Cardiac muscle cell (in vitro differentiated cells and primary cell): ENCODE results near the gene TFAP2D. TPM values are rescaled to one million over a fixed set of nuclear protein-coding genes. Genes with fewer than 3 reads are reported as not detected.
A peak's percentile ranks its signal among the peaks of the same experiment; 100 is the strongest.

ENCODE experiments used
- DNase-seq, 2 donors: peaks; one replicate each; pipeline versions ENCODE4 v3.0.0 to v3.0.0-alpha.2; 2010 to 2017; ENCODE audit warnings: low read depth in 1 of 2, low spot score in 1 of 2
- H3K27ac ChIP-seq: fragments of 200-600 bp; sonication (generic); 2 replicates; pipeline ENCODE4 v1.5.1; 2016
- H3K27me3 ChIP-seq: fragments of 200-600 bp; sonication (generic); 2 replicates; pipeline ENCODE4 v1.6.0; 2016; ENCODE audit warnings: control low read depth
- H3K36me3 ChIP-seq: fragments of 200-600 bp; sonication (generic); 2 replicates; pipeline ENCODE4 v1.5.1; 2016; ENCODE audit warnings: control low read depth
- H3K4me1 ChIP-seq: fragments of 200-600 bp; sonication (generic); 2 replicates; pipeline ENCODE4 v1.8.1; 2017; ENCODE audit warnings: low read depth, mild to moderate bottlenecking, mixed run types
- H3K4me3 ChIP-seq: fragments of 200-600 bp; sonication (generic); 2 replicates; pipeline ENCODE4 v1.5.1; 2016; ENCODE audit warnings: mild to moderate bottlenecking
- H3K9me3 ChIP-seq: fragments of 200-600 bp; sonication (generic); 2 replicates; pipeline ENCODE4 v1.5.1; 2017; ENCODE audit warnings: low read depth, mild to moderate bottlenecking, control low read depth
- polyA plus RNA-seq: library from polyadenylated mRNA; unstranded; fragments of >200 nt; fragmentation: Nextera tagmentation; extraction: Ambion mirVana; gene quantifications from 2 replicates; pipeline ENCODE4 v1.2.1, GENCODE V29; 2016
- total RNA-seq: library from RNA; depleted of rRNA; stranded (reverse); fragments of >200 nt; gene quantifications from 2 replicates; pipeline ENCODE4 v1.2.3, GENCODE V29; 2016
- TF ChIP-seq, protein P1 (sequence below): IDR thresholded peaks from 2 replicates; pipeline ENCODE4 v1.5.1; 2012; ENCODE audit warnings: low read depth, mild to moderate bottlenecking, low read length

TFAP2D gene
- total and polyA plus RNA-seq, 2 experiments from 2014 or later, result not detected

DNA sequence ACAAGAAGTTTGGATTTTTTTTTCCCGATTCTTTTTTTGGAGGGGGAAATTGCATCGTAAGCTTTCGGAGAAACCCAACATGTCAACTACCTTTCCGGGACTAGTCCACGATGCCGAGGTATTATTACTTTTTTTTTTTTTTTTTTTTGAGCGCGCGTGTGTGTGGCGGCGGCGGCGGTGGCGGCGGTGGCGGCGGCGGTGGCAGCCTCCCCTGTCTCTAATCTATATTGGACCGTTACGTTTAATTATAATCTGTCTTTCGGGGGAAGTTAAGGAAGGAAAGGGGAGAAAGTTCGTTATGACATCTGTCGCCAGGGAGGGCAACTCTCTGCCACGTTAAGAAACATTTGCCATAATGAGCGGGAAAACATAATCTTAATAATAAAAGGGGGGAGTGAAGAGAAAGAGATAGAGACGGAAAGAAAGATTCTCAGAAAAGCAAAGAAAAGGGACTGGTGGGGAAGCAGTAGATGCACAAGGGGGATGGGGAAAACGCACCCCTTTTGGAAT lies 706 bp downstream of the TFAP2D start:
- Histone ChIP-seq H3K4me1 (peaks cover 2% of the 10 kb centered on the region), H3K27ac (no peak overlapping the region), H3K36me3 (no peaks in the 10 kb centered on the region), H3K4me3 (no peak overlapping the region), H3K27me3 (peaks cover 100% of the 10 kb centered on the region), H3K9me3 (no peaks in the 10 kb centered on the region)
- DNase-seq, result no peak
- TF ChIP-seq, protein P1, sequence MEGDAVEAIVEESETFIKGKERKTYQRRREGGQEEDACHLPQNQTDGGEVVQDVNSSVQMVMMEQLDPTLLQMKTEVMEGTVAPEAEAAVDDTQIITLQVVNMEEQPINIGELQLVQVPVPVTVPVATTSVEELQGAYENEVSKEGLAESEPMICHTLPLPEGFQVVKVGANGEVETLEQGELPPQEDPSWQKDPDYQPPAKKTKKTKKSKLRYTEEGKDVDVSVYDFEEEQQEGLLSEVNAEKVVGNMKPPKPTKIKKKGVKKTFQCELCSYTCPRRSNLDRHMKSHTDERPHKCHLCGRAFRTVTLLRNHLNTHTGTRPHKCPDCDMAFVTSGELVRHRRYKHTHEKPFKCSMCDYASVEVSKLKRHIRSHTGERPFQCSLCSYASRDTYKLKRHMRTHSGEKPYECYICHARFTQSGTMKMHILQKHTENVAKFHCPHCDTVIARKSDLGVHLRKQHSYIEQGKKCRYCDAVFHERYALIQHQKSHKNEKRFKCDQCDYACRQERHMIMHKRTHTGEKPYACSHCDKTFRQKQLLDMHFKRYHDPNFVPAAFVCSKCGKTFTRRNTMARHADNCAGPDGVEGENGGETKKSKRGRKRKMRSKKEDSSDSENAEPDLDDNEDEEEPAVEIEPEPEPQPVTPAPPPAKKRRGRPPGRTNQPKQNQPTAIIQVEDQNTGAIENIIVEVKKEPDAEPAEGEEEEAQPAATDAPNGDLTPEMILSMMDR, result no peak

DNA sequence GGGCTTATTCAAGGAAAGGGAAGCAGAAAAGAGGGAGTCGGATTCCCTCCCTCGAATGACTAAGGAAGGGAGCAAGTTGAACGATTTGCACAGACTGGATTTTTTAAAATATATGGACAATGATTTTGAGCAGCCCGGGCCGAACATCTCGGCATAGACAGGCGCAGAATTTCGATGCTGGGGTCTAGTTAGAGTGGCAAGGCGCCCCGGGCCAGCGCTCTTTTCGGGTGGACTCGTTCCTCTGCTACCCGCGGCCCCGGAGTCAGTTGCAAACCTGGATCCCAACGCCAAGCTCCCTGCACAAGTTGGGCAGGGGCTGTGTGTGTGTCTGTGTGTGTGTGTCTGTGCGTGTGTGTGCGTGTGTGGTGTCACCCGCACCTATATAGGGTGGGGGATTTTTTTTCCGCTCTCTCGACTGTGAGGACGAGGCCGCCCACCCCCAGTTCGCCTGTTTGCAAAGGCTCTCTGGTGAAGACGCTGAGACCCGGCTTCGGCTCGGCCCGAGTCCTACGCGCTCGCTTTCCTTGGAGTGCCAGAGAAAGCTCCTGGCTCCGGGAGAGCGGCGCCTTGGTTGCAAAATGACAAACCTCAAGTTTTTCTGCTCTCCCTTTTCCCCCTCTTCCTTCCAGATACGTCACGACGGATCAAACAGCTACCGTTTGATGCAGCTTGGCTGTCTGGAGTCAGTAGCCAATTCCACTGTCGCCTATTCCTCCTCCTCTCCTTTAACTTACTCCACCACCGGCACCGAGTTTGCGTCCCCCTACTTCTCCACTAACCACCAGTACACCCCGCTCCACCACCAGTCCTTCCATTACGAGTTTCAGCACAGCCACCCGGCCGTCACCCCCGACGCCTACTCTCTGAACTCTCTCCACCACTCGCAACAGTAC lies 1.4 kb downstream of the TFAP2D start:
- Histone ChIP-seq H3K27ac (no peak overlapping the region), H3K36me3 (no peaks in the 10 kb centered on the region), H3K4me3 (no peak overlapping the region), H3K4me1 (peaks cover 2% of the 10 kb centered on the region), H3K9me3 (no peaks in the 10 kb centered on the region), H3K27me3 (peaks cover 100% of the 10 kb centered on the region)
- peak in 1 of 2 donors; percentile 3 for DNase-seq
- TF ChIP-seq, protein P1, result no peak

DNA sequence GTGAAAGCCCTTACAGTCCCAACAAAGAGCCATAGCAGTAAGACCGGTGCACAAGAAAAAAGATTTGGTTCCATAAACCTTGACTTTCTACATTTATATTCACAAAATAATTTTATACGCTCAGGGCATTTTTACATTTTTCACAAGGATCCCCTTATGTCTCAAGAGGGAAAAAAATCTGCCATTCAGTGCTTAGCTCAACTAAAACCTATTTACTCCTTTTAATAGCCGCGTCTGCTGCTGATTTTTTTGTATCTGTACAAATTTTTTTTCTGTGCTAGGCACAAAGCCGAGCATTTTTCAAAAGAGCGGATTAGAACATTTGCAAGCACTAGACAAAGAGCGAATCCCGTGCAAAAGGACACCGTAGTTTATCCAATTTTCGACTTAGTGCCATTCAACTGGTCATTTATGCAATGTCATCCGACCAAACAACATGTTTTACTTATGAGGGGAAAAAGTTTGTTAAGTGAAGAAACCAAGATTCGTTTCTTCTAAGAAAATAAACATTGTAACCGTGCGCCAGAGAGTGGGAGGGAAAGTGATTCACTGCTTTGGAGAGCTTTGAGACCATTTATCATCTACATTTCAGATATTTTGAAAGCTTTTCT lies 3.7 kb downstream of the TFAP2D start:
- no peaks in the 10 kb centered on the region for H3K9me3 ChIP-seq
- H3K4me1 ChIP-seq, result peaks cover 2% of the 10 kb centered on the region
- no peak overlapping the region for H3K27ac ChIP-seq
- peak in 1 of 2 donors; percentile 19 for DNase-seq
- no peaks in the 10 kb centered on the region for H3K36me3 ChIP-seq
- H3K27me3 ChIP-seq, result peaks cover 100% of the 10 kb centered on the region
- TF ChIP-seq, protein P1, result no peak
- no peak overlapping the region for H3K4me3 ChIP-seq

DNA sequence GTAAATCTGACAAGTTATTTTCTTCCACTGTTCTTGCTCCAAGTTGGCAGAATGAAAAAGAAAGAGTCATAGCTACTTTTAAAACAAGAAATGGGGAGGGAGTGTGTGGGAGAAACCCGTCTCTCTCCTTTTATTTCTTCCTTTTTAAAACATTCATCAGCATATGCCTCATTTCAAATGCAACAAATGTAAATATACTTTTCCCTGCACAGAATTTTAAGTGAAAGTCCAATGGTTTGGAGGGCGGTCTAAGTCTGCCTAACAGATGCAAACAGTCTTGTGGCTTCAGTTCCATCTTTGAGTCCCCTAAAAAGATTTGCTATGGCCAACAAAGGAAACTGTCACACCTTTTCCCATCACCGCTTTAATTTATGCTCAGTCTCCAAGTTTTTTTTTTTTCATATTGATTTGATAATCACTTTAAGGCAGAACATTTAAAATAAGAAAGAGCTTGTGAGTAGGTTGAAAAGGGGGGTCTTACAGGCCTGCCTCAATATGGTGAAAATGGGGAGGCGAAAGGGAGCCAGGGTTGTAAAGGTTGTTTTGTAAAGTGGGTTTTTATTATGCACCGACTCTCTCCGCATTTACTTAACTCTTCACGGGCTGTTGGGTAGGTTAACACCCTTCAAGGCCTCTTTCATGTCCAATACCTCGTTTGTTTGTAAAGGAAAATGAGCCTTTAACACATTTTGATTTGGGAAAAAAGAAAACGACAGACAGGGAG lies 4.6 kb downstream of the TFAP2D start:
- Histone ChIP-seq H3K27me3 (peaks cover 100% of the 10 kb centered on the region), H3K27ac (no peak overlapping the region), H3K36me3 (no peaks in the 10 kb centered on the region), H3K9me3 (no peaks in the 10 kb centered on the region), H3K4me1 (peaks cover 2% of the 10 kb centered on the region), H3K4me3 (no peak overlapping the region)
- TF ChIP-seq, protein P1, result no peak
- no peak for DNase-seq

DNA sequence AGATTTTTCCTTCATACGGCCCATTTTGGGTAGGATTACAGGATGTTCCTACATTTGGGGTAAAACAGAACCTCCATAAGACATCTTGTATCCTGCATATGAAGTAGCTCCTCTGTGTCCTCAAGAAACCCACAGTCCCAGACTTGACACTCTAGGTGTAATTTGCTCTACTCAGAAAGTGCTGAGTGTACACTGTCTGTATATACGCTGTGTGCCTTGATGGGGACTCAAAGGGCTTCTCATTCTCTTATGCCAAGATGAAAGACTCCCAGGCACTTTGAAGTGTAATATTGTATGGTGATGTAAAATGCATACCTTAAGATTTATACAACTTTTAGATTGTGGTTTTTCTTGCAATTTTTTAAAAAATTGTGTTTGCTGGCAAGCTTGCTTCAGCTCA lies 5.2 kb downstream of the TFAP2D start:
- TF ChIP-seq, protein P1, result no peak
- H3K36me3 ChIP-seq, result no peaks in the 10 kb centered on the region
- H3K27me3 ChIP-seq, result peaks cover 100% of the 10 kb centered on the region
- H3K4me3 ChIP-seq, result no peak overlapping the region
- H3K4me1 ChIP-seq, result peaks cover 2% of the 10 kb centered on the region
- no peaks in the 10 kb centered on the region for H3K9me3 ChIP-seq
- H3K27ac ChIP-seq, result no peak overlapping the region
- DNase-seq, result no peak
